NCI-H82 treated with DMSO at 0.1 percent for 48 hours (cell line): ENCODE measurements around the gene PRUNE2.
"Not testable (repeated sequence)": the region's sequence is repeated elsewhere in the genome, so short reads cannot be mapped to it uniquely, and the experiment has no call there.

Experiments
- DNase-seq: peaks from one replicate; lab custom pipeline; 2025; ENCODE audit not compliant: unreplicated experiment; lab: John Stamatoyannopoulos, UW

Gene PRUNE2, protein sequence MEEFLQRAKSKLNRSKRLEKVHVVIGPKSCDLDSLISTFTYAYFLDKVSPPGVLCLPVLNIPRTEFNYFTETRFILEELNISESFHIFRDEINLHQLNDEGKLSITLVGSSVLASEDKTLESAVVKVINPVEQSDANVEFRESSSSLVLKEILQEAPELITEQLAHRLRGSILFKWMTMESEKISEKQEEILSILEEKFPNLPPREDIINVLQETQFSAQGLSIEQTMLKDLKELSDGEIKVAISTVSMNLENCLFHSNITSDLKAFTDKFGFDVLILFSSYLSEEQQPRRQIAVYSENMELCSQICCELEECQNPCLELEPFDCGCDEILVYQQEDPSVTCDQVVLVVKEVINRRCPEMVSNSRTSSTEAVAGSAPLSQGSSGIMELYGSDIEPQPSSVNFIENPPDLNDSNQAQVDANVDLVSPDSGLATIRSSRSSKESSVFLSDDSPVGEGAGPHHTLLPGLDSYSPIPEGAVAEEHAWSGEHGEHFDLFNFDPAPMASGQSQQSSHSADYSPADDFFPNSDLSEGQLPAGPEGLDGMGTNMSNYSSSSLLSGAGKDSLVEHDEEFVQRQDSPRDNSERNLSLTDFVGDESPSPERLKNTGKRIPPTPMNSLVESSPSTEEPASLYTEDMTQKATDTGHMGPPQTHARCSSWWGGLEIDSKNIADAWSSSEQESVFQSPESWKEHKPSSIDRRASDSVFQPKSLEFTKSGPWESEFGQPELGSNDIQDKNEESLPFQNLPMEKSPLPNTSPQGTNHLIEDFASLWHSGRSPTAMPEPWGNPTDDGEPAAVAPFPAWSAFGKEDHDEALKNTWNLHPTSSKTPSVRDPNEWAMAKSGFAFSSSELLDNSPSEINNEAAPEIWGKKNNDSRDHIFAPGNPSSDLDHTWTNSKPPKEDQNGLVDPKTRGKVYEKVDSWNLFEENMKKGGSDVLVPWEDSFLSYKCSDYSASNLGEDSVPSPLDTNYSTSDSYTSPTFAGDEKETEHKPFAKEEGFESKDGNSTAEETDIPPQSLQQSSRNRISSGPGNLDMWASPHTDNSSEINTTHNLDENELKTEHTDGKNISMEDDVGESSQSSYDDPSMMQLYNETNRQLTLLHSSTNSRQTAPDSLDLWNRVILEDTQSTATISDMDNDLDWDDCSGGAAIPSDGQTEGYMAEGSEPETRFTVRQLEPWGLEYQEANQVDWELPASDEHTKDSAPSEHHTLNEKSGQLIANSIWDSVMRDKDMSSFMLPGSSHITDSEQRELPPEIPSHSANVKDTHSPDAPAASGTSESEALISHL (N-terminal part only)

DNA sequence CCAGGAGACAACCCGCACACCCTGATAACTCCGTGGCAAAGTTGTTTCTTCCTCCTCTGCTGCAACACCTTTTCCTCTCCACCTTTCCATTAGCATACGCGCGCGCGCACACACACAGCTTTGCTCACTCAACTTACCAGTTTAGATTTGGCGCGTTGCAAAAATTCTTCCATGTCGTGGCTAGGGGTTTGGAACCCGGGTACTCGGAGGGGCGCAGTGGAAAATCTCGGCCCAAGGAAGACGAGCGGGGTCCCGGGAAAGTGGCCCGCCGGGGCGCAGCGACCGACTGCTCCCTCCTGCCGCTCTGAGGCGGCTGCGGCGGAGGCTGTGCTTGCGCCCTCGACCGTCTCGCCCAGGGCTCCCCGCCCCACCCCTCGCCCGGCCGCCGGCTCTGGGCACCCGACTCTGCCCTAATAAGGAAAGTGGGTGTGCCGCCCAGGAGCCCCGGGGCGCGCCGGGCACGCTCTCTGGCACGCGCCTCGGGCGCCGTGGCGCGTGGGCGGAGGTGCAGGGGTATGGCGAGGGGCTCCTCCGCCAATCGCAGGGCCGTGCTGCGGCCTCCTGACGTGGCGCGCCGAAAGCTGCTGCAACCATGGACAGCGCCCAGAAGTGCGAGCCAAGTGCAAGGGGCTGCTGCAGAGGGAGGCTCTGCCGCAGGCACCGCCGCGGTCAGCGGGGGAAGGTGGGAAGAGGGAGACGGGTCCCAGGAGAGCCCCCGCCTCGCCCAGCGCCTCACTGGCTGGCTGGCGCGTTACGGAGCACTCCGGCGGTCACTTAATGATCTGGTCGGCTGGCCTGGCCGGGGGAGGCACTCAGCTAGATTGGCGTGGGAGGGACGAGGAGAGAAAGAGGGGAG, at the start of gene PRUNE2:
TSS of gene PRUNE2 (minus strand) at position 324 of the 856 bp plus-strand sequence. CDS start at position 173, 151 bp downstream.
- no peak for DNase-seq

DNA sequence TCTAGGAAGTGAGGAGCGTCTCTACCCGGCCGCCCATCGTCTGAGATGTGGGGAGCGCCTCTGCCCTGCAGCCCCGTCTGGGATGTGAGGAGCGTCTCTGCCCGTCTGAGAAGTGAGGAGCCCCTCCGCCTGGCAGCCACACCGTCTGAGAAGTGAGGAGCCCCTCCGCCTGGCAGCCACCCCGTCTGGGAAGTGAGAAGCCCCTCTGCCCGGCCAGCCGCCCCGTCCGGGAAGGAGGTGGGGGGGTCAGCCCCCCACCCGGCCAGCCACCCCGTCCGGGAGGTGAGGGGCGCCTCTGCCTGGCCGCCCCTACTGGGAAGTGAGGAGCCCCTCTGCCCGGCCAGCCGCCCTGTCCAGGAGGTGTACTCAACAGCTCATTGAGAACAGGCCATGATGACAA, 49.5 kb upstream of the PRUNE2 start:
- DNase-seq, result not testable (repeated sequence)

DNA sequence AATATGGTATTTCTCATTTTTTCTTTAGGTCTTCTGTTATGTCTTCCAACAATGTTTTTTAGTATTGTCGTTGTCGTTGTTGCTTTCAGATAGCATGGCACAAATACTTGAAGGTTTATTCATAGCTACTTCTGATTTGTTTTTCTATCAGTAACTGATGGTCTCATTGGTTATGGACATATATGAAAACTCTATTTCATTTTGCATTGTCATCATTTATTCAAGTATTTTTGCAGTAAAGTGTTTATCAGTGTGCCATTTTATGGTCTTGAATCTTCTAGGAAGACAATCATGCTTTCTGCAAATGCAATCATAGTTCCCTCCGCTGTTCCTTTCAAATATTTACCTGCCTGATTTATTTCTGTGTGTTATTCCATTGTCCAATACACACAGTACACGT, 44.0 kb upstream of the PRUNE2 start:
- DNase-seq, result no peak

DNA sequence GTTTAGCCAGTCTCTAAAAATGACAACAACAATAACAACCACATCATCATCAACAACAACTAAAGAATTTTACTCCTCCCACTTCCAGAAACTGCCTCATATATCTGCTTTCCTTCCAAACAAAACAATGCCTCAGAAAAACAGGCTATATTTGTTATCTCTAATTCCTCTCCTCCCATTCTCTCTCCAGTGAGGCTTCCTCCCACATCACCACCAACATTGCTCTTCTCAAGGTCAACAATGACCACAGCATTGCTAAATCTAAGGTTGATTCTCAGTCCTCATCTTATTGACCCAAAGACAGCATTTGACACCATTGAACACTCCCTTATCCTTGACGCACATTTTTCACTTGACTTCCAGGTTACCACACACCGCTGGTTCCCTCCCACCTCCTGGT, 38.1 kb upstream of the PRUNE2 start:
- no peak for DNase-seq

DNA sequence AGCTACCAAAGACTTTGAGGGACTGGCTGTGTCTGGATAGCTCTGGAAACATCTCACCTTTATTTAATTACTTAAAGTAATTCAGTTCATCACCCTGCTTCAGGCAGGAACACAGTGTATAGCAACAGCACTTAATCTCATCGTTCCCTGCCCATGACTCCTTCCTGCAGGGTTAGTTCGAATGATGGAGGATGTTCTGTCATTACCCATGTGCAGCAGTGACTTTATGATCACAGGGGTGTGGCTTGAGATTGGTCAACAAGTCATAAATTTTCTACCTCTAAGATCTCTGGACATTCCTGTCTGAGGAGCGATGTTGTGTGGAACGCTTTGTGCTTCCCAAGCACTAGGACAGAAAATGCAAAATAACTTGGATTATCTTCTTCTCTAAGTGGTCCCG, 37.1 kb upstream of the PRUNE2 start:
- no peak for DNase-seq

DNA sequence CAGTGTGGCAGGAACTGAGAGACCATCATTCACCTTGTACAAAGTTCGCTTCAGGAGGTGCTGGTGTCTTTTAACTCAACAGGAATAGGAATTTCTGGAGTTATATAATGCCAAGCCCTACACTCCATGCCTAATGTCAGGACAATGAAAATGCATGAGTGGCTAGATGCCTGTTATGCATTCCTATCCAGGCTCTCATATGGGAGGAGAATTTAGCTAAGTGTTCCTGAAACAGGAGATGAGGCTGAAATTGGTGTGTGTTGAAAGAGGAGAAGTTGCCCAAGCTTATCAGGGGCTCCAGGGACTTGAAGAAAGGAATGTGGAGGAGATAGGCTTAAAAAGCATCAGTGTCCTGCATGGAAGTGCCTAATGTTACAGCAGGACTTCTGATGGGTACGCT, 26.8 kb upstream of the PRUNE2 start:
- no peak for DNase-seq

DNA sequence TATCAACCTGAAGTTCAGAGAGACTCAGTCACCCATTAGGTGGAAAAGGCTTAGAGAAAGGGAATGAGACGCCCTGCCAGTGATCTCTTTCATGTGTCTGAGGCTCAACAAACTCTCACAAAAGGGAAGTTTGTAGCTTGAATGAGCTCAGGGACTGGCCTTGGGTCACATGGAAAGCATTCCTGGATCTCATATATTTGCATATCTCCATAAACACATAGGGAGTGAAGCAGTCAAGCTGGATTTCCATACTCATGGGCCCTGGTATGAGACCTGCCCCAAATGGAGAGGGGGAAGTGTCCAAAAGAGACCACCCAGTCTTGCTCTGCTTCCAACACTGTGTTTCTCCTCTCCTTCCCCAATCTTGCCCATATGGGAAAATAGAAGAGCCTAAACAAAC, 26.4 kb upstream of the PRUNE2 start:
- no peak for DNase-seq

DNA sequence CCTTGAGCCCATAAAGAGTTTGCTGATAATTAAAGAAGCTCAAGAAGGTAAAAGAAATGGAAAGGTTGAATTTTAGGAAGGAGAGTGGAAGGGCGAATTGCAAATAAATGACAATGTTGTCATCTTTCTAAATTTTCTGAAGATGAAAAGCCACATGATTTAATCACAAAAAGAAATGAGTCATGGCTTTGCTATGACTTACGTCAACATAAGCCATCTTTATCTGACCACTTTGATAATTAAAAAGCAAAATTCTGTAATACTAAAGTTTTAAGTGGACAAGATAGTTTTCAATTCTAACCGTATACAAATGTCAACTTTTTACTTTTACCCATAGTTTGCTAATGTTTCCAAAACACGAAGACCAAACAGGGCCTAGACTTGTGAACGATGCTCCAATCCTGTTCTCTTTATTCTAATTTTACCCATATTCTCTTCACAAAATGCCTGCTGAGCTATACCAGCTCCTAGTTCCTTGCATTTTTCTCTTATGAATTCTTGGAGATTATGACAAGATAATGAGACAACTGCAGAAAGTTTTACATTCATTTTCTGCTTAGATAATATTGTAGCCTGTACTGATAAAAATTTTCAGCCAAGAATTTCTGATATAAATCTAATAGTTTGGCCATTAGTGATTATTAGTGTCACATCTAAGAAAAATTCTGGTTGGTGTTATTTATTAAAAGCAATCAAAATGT, 21.8 kb upstream of the PRUNE2 start:
- no peak for DNase-seq

DNA sequence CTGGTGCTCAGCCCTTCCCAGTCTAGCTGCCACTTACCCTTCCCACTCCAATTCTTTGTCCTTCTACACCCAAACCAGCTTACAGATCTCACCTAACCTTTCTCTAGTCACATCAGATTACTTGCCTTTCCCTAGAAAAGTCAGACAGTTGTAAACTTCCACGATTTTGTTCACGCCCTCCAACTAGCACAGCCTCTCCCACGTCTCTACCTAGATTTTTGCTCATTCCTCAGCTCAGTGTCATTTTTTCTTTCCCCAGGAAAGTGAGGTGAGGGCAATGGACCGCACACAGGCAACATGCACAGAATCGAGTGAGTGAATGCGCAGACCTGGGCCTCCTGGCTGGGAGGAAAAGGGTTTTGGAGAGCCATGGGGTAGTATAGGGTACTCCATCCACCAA, 20.9 kb upstream of the PRUNE2 start:
- DNase-seq, result no peak

DNA sequence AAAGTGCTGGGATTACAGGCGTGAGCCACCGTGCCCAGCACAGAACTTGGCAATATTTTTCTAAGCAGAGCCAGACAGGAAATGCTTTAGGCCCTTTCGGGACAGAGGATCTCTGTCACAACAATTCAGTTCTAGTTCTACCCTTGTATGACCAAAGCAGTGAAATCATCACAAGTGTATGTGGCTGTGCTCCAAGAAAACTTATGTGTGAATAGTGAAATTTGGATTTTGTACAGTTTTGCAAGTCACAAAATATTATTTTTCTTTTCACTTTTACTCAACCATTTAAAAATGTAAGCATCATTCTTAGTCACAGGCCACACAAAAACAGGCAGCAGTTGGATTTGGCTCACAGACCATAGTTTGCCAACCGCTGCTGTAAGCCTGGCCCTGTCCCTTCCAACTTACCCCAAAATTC, 20.4 kb upstream of the PRUNE2 start:
- DNase-seq, result no peak

DNA sequence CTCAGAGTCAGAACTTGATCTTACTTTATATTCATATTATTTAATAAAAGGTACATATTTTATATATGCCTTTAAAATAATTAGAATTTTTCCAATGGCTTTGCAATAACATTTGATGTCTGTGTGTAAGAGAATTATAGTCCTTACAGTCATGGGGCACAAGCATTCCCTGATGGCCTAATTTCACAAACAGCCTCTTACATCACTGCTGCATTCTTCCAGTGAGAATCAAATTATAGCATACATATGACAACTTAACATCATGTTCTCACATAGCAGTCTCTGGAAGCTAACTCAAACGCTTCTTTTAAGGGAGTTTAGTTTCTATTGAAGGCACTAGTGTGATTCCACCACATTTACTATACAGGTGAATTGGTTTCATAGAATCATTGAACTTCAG, 15.3 kb upstream of the PRUNE2 start:
- no peak for DNase-seq

DNA sequence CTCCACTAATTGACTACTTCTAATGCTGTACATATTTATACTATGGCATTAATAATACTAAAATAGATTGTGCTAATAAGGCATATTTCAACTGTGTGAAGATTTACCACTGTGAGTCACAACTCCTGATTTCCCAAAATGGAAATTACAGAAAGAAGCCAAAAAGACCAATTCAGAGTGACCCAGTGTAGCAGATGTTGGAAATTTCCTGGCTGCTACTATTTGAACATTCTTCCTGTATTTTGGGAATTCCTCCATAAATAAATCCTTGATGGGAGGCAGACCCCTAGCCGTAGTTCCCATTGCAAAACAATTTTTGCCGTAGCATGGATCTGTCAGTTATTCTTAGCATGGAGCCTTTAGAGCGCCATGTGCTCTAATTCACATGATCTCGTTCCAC, 11.4 kb upstream of the PRUNE2 start:
- no peak for DNase-seq

DNA sequence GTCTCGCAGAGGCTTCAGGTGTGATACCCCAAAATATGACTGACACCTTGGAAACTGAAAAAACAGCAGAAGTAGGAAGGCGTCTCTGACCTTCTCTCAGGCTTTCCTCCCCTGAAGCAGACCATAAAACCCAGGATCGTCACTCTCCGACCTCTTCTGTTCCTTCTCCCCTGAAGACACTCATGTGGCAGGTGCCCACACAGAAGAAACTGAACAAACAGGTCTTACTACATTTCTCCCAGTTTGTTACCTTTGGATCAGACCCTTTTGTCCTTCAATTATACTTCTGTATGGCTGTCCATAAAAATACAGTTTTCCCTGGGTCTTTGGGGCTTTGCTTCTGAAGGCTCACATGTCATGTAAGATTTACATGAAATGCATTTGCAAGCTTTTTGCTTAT, 10.3 kb upstream of the PRUNE2 start:
- DNase-seq, result no peak

DNA sequence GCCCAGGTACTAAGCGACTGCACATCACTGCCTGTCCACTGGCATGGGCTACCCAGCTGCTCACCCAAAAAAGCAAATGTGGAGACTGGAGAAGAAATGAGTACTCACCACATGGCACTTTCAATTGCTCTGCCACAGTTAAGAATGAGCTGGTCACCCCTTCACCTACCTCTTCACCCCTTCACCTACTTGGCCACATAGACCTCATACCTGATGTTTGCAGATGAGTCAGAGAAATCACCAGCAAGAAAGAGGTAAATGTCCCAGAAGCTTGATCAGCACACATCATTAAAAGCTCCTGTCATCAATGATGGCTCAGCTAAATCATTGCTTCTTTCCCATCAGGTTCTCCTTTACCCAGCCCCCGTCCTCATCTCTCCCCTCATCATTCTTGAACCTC, 7.6 kb upstream of the PRUNE2 start:
- DNase-seq, result no peak

DNA sequence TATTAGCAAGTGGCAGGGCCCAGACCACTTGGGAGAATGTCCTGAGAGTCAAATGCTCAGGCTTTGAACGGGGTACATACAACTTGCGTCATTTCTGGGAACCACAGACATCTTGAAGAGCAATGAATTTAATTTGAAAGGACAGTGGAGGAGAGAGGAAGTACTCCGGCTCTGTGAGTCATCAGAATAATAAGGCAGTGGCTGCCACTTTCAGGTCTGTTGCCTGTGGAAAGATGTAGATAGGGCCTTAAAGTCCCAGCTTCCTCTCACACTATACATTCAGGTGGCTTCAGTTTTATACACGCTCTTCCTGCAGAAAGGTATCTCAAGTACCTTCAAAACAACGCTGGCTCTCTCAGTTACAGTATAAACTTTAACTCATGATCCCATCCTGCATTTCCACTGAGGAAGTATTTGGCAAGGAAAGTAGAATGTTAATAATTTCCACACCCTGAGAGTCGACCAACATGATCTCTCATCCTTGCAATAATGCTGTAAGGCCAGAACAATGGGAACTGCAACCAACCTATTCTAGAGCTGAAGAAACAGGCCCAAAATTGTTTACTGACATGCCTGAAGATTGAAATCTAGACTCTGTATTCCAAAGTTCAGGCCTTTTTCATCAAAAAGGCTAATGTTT, 6.8 kb upstream of the PRUNE2 start:
- DNase-seq, result no peak

DNA sequence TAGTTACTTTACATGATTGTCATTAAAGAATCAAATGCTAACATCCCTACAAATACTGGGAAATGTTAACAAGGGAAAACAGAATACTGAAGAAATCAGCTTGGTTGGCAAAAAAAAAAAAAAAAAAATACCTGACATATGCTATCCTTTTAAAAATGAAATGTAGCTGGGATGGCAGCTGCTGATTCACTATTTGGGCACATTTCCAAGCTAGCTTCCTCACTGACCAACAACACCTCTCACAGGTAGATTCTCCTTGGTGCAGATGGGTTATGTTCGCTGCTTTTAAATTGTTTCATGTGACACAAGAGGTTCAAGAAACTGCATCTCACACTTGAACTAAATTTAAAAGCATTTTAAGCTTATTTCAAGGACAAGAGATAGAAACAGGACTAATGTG, 6.1 kb upstream of the PRUNE2 start:
- DNase-seq, result no peak

DNA sequence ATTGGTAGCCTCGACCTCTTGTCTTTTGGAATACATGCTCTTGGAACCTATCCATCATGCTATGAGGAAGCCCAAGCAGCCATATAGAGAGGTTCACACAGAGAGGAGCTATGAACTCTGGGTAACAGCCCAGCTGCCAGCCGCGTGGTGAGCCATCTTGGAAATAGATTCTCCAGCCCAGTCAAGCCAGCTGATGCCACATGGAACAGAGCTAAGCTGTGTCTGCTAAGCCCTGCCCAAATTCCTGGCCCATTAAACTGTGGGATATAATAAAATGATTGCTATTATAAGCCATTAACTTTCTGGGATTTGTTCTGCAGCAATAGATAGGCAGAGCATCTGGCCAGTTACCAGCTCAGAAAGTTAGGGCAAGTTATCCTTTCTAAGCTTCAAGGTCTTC, 4.9 kb upstream of the PRUNE2 start:
- no peak for DNase-seq

DNA sequence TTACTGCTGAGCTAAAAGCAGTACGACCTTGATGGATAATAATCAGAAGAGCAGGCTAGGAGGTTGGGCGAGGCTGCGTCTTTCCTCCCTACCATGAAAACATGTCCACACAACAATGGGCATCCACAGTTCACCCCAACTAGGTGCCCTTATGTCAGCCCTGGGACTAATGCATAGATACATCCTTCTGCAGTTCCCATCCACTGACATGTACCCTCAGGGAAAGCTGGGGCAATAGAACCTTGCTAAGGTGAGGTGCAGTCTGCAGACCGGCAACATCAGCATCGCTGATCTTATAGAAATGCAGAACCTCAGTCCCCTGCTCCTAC, 697 bp upstream of the PRUNE2 start:
- no peak for DNase-seq

DNA sequence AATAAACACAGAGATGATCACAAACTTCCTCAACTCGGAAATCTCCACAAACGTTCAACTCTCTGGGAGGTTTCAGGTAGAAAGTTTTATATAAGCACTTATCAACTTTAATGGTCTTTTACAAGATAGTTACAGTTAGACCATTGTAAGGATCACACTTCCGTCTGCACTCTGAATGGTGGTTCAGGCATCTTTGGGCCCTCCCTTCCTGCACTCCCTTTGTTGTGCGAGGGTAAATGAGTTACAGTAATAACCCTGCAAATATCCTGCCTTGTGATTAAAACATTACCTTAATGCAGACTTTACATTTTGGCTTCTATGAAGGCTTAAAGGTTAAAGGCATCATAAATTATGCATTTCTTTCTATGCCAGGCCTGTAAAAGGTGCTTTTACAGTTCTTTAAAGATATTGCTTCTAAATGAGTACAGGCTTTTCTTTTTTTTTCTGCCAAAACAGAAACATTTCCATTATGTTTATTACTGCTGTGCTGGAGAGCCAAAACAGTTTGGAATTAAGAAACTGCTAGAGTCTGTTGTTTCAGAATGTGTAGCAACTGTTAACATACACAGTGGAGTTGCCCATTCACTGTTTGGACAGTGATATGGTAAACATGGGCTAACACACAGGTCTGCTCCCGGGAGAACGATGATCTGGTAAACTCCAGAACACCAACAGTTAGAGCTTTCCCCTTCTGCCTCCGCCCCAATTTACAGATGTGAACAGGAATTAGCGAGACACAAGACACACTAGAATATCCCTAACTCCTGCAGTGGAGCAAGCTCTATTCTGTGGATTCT, 1.1 kb downstream of the PRUNE2 start:
- DNase-seq, result no peak
